Activated CD4-positive, alpha-beta T cell treated with anti-CD3 and anti-CD28 coated beads for 1 hour (primary cell): ENCODE data around the gene PPP1R3G.
"Not testable (repeated sequence)": the region's sequence is repeated elsewhere in the genome, so short reads cannot be mapped to it uniquely, and the experiment has no call there.

Experiments used
- DNase-seq: peaks from one replicate; pipeline ENCODE4 v3.0.0-alpha.2; 2020

The PPP1R3G gene

GRCh38 chr6:5096482-5096881, 11.3 kb downstream of the PPP1R3G start:
- DNase-seq: no peak

- no peak for DNase-seq
These were observed 13.5 kb downstream of the PPP1R3G start for GRCh38 chr6:5098501-5099270.

GRCh38 chr6:5099537-5099936, 14.4 kb downstream of the PPP1R3G start:
- DNase-seq: no peak

GRCh38 chr6:5100806-5101205, 15.7 kb downstream of the PPP1R3G start:
- DNase-seq: no peak

- no peak for DNase-seq
These were observed 17.3 kb downstream of the PPP1R3G start for GRCh38 chr6:5102267-5102970.

- no peak for DNase-seq
These were observed 18.1 kb downstream of the PPP1R3G start for GRCh38 chr6:5103250-5103649.

- DNase-seq: no peak
These were observed 19.5 kb downstream of the PPP1R3G start for GRCh38 chr6:5104667-5105066.

GRCh38 chr6:5105146-5105545, 20.0 kb downstream of the PPP1R3G start:
- no peak for DNase-seq

GRCh38 chr6:5107341-5107740, 22.2 kb downstream of the PPP1R3G start:
- DNase-seq: no peak

- DNase-seq: no peak
These were observed 22.9 kb downstream of the PPP1R3G start for GRCh38 chr6:5108068-5108467.

GRCh38 chr6:5108536-5109150, 23.5 kb downstream of the PPP1R3G start:
- no peak for DNase-seq

GRCh38 chr6:5109436-5109835, 24.3 kb downstream of the PPP1R3G start:
- no peak for DNase-seq

- no peak for DNase-seq
These were observed 25.1 kb downstream of the PPP1R3G start for GRCh38 chr6:5110246-5110645.

GRCh38 chr6:5111626-5112025, 26.5 kb downstream of the PPP1R3G start:
- no peak for DNase-seq

GRCh38 chr6:5112066-5112799, 27.1 kb downstream of the PPP1R3G start:
- DNase-seq: no peak

GRCh38 chr6:5113096-5113495, 28.0 kb downstream of the PPP1R3G start:
- no peak for DNase-seq

GRCh38 chr6:5115168-5115567, 30.0 kb downstream of the PPP1R3G start:
- no peak for DNase-seq

- no peak for DNase-seq
These were observed 31.3 kb downstream of the PPP1R3G start for GRCh38 chr6:5116243-5116991.

GRCh38 chr6:5119090-5119951, 34.2 kb downstream of the PPP1R3G start:
- no peak for DNase-seq

GRCh38 chr6:5120011-5120410, 34.9 kb downstream of the PPP1R3G start:
- no peak for DNase-seq

GRCh38 chr6:5120543-5120942, 35.4 kb downstream of the PPP1R3G start:
- DNase-seq: not testable (repeated sequence)

- DNase-seq: no peak
These were observed 36.3 kb downstream of the PPP1R3G start for GRCh38 chr6:5121479-5121878.
